Stimulated activated CD4-positive, alpha-beta T cell treated with anti-CD3 and anti-CD28 coated beads, Interleukin-1b, Interleukin-23, amount 100 ng/mL, for 48 hours (primary cell): ENCODE measurements around the gene NAA25.
"Not testable (repeated sequence)": the region's sequence is repeated elsewhere in the genome, so short reads cannot be mapped to it uniquely, and the experiment has no call there.

Experiments
- DNase-seq: peaks from one replicate; pipeline ENCODE4 v3.0.0-alpha.2; 2020

Gene NAA25

GRCh38 chr12:112036614-112037013 lies 72.0 kb downstream of the NAA25 start:
- DNase-seq, result not testable (repeated sequence)

DNA sequence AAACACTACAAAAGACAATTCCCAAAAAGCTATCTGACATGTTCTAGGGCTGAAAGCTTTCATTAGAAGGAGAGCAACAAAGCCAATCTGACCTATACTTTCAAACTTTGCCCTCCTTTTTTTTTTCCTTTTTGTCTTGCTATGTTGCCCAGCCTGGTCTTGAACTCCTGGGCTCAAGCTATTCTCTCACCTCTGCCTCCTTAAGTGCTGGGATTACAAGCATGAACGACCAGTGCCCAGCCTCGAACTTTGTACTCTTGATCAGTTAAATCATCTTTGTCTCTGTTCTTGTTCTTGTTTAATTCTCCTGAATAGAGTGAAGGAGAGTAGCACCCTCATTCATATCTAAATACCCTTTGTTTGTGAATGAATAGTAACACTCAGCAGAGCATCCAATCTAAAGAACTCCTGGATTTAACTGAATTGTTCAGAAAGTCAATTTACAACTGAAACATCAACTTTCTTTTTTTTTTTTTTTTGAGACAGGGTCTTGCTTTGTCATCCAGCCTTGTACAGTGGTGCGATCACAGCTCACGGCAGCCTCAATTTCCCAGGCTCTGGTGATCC lies 73.3 kb downstream of the NAA25 start:
- DNase-seq, result no peak

- DNase-seq, result no peak
Measured at GRCh38 chr12:112032292-112032691, 76.3 kb downstream of the NAA25 start.

DNA sequence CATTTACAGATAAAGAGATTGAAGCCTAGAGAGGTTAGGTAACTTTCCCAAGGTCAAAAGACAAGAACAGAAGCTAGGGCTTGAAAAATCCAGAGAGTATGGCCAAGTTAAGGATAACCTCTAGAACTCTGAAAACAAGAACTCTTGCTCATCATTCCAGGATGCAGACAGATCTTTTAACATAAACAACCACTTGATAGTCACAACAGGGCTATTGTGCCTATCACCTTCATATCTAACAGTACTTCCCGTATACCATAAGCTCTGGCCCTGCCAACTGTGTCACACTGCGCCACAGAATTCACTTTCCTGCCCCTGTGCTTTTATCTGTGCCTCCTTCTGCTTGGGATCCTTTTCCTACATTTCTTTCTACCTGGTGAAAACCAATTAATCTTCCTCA lies 77.1 kb downstream of the NAA25 start:
- no peak for DNase-seq

- no peak for DNase-seq
Measured at GRCh38 chr12:112029301-112029700, 79.3 kb downstream of the NAA25 start.

- no peak for DNase-seq
Measured at GRCh38 chr12:112025808-112026375, 82.7 kb downstream of the NAA25 start.

DNA sequence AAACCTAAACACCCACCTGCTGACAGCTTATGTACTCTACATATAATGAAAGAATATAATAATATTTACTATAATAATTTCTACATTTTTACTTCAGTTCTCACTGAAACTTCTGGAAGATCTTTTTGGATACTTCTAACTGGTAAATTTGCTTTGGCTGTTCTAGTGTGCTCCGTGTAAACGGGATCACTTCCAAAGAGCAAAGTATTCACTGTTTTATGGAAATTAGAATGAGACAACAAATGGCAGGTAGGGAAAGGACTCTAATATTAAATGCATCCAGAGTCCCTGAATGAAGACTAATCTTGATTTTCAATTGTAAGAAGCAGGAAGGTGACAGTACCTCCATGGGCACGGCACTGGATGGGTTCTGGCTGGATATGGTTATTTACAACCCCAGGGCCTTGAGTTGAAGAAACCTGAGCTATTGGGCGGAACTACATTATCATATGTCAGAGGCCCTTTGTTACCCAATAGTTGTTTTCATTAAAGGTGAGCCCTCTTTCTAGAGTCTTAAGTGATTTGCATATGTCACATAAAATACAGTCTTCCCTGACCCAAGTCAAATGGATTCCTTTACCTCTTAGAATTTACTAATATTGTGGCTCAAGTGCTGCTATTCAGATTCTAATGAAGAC lies 84.7 kb downstream of the NAA25 start:
- DNase-seq, result no peak

DNA sequence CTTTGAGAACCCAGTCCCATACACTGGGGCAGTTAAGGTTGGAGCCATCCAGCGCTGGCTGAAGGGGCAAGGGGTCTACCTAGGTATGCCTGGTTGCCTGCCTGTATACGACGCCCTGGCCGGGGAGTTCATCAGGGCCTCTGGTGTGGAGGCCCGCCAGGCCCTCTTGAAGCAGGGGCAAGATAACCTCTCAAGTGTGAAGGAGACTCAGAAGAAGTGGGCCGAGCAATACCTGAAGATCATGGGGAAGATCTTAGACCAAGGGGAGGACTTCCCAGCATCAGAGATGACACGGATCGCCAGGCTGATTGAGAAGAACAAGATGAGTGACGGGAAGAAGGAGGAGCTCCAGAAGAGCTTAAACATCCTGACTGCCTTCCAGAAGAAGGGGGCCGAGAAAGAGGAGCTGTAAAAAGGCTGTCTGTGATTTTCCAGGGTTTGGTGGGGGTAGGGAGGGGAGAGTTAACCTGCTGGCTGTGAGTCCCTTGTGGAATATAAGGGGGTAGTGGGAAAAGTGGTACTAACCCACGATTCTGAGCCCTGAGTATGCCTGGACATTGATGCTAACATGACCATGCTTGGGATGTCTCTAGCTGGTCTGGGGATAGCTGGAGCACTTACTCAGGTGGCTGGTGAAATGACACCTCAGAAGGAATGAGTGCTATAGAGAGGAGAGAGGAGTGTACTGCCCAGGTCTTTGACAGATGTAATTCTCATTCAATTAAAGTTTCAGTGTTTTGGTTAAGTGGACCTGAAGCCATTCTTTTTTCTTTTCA lies 86.2 kb downstream of the NAA25 start:
- DNase-seq, result no peak

- DNase-seq, result no peak
Measured at GRCh38 chr12:112020947-112021457, 87.6 kb downstream of the NAA25 start.

- no peak for DNase-seq
Measured at GRCh38 chr12:112018571-112019237, 89.9 kb downstream of the NAA25 start.

DNA sequence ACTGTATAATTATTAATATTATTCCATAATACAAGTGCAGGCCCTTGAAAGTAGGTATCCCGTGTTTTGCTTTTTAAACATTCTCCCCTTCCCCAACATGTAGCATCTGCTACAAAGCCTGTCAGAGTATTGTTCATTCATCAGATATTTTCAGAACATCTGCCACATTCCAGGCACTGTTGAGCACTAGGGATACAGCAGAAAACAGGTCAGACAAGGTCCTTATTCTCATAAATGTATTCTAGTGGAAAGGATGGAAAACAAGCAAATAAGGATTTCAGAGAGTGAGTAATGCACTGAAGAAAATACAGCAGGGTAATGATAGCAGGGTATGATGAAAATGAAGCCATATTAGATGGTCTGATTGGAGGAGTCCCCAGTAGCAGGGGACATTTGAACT lies 91.5 kb downstream of the NAA25 start:
- DNase-seq, result no peak

DNA sequence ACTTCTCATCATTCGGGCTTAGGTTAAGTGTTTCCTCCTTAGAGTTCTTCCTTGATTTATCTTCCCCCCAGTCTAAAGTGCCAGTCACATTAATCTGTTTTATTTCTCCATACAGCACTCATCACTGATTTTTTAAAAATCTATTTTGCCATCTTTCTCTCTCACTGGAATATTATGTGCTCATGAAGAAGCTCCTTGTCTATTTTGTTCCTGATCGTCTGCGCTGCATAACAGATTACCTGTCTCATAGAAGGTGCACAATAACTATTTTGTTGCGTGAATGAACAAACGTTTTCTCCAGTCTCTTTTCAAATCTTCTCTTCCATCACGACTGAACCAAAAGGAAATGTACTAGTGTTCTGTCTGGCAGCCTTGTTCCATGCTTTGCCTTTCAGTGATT lies 92.6 kb downstream of the NAA25 start:
- no peak for DNase-seq

DNA sequence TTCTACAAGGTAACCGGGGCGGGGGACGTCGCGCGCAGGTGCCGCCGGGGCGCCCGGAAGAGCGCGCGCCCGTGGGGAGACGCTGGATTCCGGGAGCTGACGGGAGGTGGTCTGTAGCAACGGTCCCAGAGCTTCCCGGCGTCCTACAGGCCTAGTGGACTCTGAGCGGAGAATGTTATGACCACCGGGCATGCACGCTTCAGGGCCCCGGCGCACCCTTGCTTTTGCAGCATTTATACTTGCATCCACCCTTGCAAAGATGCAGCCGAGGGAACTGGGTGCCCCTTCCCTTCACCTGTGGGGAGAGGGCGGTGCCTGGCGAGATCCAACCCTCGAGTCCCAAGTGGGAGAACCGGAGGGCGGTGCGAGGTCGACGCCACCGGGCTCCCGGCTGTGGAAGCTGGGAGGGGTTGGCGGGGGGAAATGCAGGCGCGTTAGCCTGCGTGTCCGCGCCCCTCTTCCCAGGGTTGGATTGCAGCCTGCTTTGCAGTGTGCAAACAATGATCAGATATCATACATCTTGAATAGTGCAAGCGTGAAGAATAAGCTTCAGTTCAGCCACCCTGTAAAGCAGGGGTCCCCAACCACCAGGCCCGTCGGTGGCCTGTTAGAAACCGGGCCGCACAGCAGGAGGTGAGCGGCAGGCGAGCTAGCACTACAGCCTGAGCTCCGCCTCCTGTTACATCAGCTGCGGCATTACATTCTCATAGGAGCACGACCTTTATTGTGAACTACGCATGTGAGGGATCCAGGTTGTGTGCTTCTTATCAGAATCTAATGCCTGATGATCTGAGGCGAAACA lies 94.8 kb downstream of the NAA25 start:
- DNase-seq, result peak; percentile 76

- DNase-seq, result peak; percentile 100
Measured at GRCh38 chr12:112012775-112013600, 95.6 kb downstream of the NAA25 start, which contains the start of the genes ERP29 and TMEM116. ERP29 (plus strand) TSS chr12:112013426; CDS start chr12:112013466, 40 bp downstream. TMEM116 (minus strand) TSS chr12:112013165; CDS start chr12:112005270, 7,895 bp downstream.

- no peak for DNase-seq
Measured at GRCh38 chr12:112011685-112012084, 96.9 kb downstream of the NAA25 start.

DNA sequence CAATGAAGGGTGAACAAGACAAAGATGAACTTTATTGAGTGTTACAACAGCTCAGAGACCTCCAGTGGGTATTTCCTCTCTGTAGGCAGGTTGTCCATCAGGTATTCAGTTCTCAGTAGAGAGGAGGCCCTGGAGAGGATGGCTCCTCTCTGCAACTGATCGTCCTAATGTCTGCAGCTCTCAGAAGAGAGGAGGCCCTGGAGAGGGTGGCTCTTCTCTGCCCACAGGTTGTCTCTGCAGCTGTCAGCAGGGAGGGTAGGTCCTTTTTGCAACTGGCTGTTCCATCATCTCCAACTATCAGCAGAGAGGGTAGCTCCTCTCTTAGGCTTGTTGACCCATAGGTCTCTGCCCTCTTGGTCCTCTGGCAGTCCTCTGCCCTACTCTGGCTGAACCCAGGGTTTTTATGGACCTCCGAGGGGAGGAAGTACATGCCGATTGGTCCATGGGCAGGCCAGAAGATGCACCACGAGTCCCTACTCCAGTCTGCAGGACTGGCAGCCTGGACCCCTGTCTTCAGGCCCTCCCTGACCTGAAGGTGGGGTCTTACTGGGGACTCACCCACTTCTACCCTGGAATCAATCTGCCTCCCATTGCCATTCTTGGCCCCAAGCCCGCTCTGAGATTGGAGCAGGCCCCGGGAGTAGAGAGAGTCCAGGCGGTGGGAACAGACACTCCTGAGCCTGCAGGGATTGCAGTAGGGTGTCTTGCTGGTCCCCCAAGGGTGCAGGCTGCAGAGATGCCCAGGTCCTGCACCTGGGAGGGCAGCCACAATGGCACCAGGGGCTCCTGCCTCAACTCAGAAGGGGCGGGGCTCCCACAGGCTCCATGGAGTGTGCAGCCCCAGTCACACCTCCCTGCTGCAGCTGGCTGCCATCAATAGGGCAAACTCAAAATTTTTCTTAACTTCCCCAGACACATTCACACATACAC lies 97.9 kb downstream of the NAA25 start:
- DNase-seq, result no peak

DNA sequence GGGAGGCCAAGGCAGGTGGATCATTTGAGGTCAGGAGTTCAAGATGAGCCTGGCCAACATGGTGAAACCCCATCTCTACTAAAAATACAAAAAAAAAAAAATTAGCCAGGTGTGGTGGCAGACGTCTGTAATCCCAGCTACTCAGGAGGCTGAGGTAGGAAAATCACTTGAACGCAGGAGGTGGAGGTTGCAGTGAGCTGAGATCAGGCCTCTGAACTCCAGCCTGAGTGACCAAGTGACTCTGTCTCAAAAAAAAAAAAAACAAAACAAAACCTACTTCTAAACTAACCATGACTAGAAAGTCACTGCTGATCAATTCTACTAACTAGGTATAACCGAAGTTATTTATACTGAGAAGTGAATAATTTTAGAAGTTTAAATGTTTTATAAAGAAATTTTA lies 99.0 kb downstream of the NAA25 start:
- not testable (repeated sequence) for DNase-seq

DNA sequence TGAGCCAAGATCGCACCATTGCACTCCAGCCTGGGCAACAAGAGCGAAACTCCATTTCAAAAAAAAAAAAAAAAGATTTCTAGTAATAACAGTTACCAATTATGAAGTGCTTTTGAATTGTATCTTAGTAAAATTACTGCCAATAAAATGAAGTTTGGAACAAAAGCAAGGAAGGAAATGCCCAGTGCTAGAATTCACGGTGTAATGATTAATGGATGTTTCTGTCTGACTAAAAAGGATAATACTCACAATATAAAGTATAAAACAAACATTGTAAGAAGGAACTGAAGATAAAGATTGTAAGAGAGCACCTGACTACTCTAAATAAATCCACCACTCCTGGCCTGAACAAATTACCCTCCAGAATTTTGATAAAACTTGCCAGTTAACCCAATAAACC lies 99.7 kb downstream of the NAA25 start:
- DNase-seq, result no peak

DNA sequence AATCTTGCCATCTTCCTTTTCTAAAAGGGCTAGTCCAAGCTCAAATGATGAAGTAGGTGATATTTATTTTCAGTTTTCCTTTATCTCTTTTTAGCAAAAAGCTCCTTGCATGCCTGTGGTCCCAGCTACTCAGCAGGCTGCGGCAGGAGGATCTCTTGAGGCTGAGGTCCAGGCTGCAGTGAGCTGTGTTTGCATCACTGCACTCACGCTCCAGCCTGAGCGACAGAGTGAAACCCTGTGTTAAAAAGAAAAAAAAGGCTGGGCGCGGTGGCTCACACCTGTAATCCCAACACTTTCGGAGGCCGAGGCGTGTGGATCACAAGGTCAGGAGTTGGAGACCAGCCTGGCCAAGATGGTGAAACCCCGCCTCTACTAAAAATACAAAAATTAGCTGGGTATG lies 100.6 kb downstream of the NAA25 start:
- no peak for DNase-seq
